HepG2 (cell line): Measurements from ENCODE around the gene PLCB1. TPM values are rescaled to one million over a fixed set of nuclear protein-coding genes. Genes with fewer than 3 reads are reported as not detected.

ENCODE experiments used
- ARNTL ChIP-seq: sonication (generic); formaldehyde crosslinking; IDR thresholded peaks from 2 replicates; pipeline ENCODE4 v1.4.0; 2020; ENCODE audit warnings: mild to moderate bottlenecking, missing genetic modification reagents
- CBX5 ChIP-seq: sonication (generic); formaldehyde crosslinking; IDR thresholded peaks from 2 replicates; pipeline ENCODE4 v1.4.0; 2020; ENCODE audit warnings: missing genetic modification reagents, borderline replicate concordance
- HNF4G ChIP-seq, 2 experiments: sonication (generic) in 1 of 2; formaldehyde crosslinking in 1 of 2; IDR thresholded peaks; 2 replicates each; pipeline versions ENCODE4 v1.4.0 to v1.6.1; 2011 to 2020; ENCODE audit warnings: borderline replicate concordance in 2 of 2, low read depth in 2 of 2, mild to moderate bottlenecking in 2 of 2, low read length in 1 of 2, missing genetic modification reagents in 1 of 2, moderate library complexity in 1 of 2
- HOXA3 ChIP-seq: sonication (generic); formaldehyde crosslinking; IDR thresholded peaks from 2 replicates; pipeline ENCODE4 v1.5.0; 2020; ENCODE audit warnings: missing genetic modification reagents
- KDM4B ChIP-seq: sonication (generic); formaldehyde crosslinking; IDR thresholded peaks from 2 replicates; pipeline ENCODE4 v1.4.0; 2020; ENCODE audit warnings: missing genetic modification reagents
- MIXL1 ChIP-seq: IDR thresholded peaks from 2 replicates; pipeline ENCODE4 v1.6.1; 2016
- MXI1 ChIP-seq: IDR thresholded peaks from 3 replicates; pipeline ENCODE4 v1.6.1; 2012; ENCODE audit warnings: low read depth, low read length, inconsistent platforms, borderline replicate concordance
- NFYC ChIP-seq: IDR thresholded peaks from 2 replicates; pipeline ENCODE4 v1.6.1; 2016; ENCODE audit warnings: missing genetic modification reagents, missing compliant biosample characterization
- REPIN1 ChIP-seq: sonication (generic); formaldehyde crosslinking; IDR thresholded peaks from 2 replicates; pipeline ENCODE4 v1.8.0; 2022; ENCODE audit warnings: missing genetic modification reagents, low read depth, mild to moderate bottlenecking, borderline replicate concordance
- SALL2 ChIP-seq: sonication (generic); formaldehyde crosslinking; IDR thresholded peaks from 2 replicates; pipeline ENCODE4 v1.8.1; 2023; ENCODE audit warnings: mild to moderate bottlenecking, missing genetic modification reagents, inconsistent platforms
- SSRP1 ChIP-seq: IDR thresholded peaks from 2 replicates; pipeline ENCODE4 v1.6.1; 2016; ENCODE audit warnings: control low read depth
- TCF7 ChIP-seq: sonication (generic); IDR thresholded peaks from 2 replicates; pipeline ENCODE4 v1.6.1; 2016; ENCODE audit warnings: antibody characterized with exemption, low read depth
- TEAD3 ChIP-seq: optimal IDR thresholded peaks from 2 replicates; pipeline ENCODE3; 2016; ENCODE audit warnings: borderline replicate concordance
- YEATS2 ChIP-seq: sonication (generic); formaldehyde crosslinking; IDR thresholded peaks from 2 replicates; pipeline ENCODE4 v1.4.0; 2020; ENCODE audit warnings: missing genetic modification reagents, borderline replicate concordance
- ZNF460 ChIP-seq: sonication (generic); formaldehyde crosslinking; IDR thresholded peaks from 2 replicates; pipeline ENCODE4 v1.5.1; 2020; ENCODE audit warnings: missing genetic modification reagents, mild to moderate bottlenecking, borderline replicate concordance
- ZNF564 ChIP-seq: sonication (generic); formaldehyde crosslinking; IDR thresholded peaks from 2 replicates; pipeline ENCODE4 v1.8.1; 2023; ENCODE audit warnings: mild to moderate bottlenecking, missing genetic modification reagents
- ZNF572 ChIP-seq: sonication (generic); formaldehyde crosslinking; IDR thresholded peaks from 2 replicates; pipeline ENCODE4 v1.5.1; 2020; ENCODE audit warnings: mild to moderate bottlenecking, missing genetic modification reagents
- ZNF674 ChIP-seq: sonication (generic); formaldehyde crosslinking; IDR thresholded peaks from 2 replicates; pipeline ENCODE4 v1.5.0; 2020; ENCODE audit warnings: low read depth, mild to moderate bottlenecking, missing genetic modification reagents
- ZSCAN22 ChIP-seq: sonication (generic); formaldehyde crosslinking; IDR thresholded peaks from 2 replicates; pipeline ENCODE4 v1.4.0; 2020; ENCODE audit warnings: mild to moderate bottlenecking, missing genetic modification reagents
- polyA plus RNA-seq, 8 experiments: library from polyadenylated mRNA; depleted of rRNA in 3 of 8; stranded (reverse) in 7 of 8; unstranded in 1 of 8; fragments of >200 nt; fragmentation: Illumina TruSeq in 4 of 8; extraction: Trizol in 4 of 8; gene quantifications; 2 replicates each; pipeline versions ENCODE4 v1.2.1 to v1.2.3, GENCODE V29; 2011 to 2016; ENCODE audit warnings: low read depth in 4 of 8, missing spikeins in 1 of 8, mixed read lengths in 1 of 8; ENCODE audit not compliant: insufficient read depth in 1 of 8
- total RNA-seq, 5 experiments: library from RNA; depleted of rRNA; stranded (reverse); fragments of >200 nt; fragmentation: Illumina TruSeq; extraction: Trizol; gene quantifications; 2 replicates each; pipeline ENCODE4 v1.2.3, GENCODE V29; 2016; ENCODE audit warnings: low read depth in 1 of 5
- TF ChIP-seq, protein P1 (sequence below): sonication (generic); formaldehyde crosslinking; IDR thresholded peaks from 2 replicates; pipeline ENCODE4 v1.4.0; 2020; ENCODE audit warnings: missing genetic modification reagents
- TF ChIP-seq, protein P2 (sequence below): sonication (generic); formaldehyde crosslinking; IDR thresholded peaks from 2 replicates; pipeline ENCODE4 v1.4.0; 2020; ENCODE audit warnings: missing genetic modification reagents
- TF ChIP-seq, protein P3 (sequence below): sonication (generic); formaldehyde crosslinking; IDR thresholded peaks from 2 replicates; pipeline ENCODE4 v1.5.0; 2020; ENCODE audit warnings: mild to moderate bottlenecking, missing genetic modification reagents
- TF ChIP-seq, protein P4 (sequence below): sonication (generic); formaldehyde crosslinking; IDR thresholded peaks from 2 replicates; pipeline ENCODE4 v1.9.0; 2021; ENCODE audit warnings: missing genetic modification reagents, mild to moderate bottlenecking, borderline replicate concordance

PLCB1 gene
- total and polyA plus RNA-seq, 2 of the 13 experiments (the other 11 are each of a cell fraction or from before 2014, with no cell fraction given) = 42.4 to 55.9 TPM

DNA sequence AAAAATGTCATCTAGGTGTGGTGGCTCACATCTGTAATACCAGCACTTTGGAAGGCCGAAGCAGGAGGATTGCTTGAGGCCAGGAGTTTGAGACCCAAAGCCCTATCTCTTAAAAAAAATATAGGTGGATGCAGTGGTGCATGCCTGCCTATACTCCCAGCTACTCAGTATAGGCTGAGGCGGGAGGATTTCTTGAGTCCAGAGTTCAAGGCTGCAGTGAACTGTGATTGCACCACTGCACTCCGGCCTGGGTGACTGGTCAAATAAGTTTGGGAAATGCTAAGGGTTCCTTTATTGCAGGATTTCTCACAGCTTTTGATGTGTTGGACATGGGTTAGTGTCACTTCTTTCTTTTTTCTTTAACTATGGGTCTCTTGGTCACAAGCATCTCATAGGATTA is 261.3 kb downstream of the PLCB1 start (continued):
- TF ChIP-seq, protein P1, sequence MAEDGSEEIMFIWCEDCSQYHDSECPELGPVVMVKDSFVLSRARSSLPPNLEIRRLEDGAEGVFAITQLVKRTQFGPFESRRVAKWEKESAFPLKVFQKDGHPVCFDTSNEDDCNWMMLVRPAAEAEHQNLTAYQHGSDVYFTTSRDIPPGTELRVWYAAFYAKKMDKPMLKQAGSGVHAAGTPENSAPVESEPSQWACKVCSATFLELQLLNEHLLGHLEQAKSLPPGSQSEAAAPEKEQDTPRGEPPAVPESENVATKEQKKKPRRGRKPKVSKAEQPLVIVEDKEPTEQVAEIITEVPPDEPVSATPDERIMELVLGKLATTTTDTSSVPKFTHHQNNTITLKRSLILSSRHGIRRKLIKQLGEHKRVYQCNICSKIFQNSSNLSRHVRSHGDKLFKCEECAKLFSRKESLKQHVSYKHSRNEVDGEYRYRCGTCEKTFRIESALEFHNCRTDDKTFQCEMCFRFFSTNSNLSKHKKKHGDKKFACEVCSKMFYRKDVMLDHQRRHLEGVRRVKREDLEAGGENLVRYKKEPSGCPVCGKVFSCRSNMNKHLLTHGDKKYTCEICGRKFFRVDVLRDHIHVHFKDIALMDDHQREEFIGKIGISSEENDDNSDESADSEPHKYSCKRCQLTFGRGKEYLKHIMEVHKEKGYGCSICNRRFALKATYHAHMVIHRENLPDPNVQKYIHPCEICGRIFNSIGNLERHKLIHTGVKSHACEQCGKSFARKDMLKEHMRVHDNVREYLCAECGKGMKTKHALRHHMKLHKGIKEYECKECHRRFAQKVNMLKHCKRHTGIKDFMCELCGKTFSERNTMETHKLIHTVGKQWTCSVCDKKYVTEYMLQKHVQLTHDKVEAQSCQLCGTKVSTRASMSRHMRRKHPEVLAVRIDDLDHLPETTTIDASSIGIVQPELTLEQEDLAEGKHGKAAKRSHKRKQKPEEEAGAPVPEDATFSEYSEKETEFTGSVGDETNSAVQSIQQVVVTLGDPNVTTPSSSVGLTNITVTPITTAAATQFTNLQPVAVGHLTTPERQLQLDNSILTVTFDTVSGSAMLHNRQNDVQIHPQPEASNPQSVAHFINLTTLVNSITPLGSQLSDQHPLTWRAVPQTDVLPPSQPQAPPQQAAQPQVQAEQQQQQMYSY (CRISPR knock-in tag) = no peak
- TF ChIP-seq TCF7 (0 out of 2 replicates have a peak, but pooled peaks have one; percentile 12), KDM4B (CRISPR knock-in tag) (no peak), SALL2 (CRISPR knock-in tag) (no peak), REPIN1 (CRISPR knock-in tag) (peak; percentile 46; the same call in 1 of the 2 replicates), ZNF674 (no peak), ZNF564 (no peak), HOXA3 (CRISPR knock-in tag) (peak; percentile 46; the same call in 1 of the 2 replicates), YEATS2 (CRISPR knock-in tag) (no peak), NFYC (CRISPR knock-in tag) (no peak), ZNF460 (no peak), MXI1 (no peak), ARNTL (CRISPR knock-in tag) (no peak), SSRP1 (no peak), MIXL1 (CRISPR knock-in tag) (no peak), CBX5 (CRISPR knock-in tag) (no peak), ZSCAN22 (no peak), HNF4G (IDR thresholded peaks at IDR 0.05; ENCODE audit: borderline replicate concordance, low read depth, low read length) (peak; percentile 85), HNF4G (CRISPR knock-in tag; IDR thresholded peaks at IDR 0.05; ENCODE audit: borderline replicate concordance, low read depth) (peak; percentile 55; the same call in 1 of the 2 replicates), TEAD3 (CRISPR knock-in tag) (no peak), ZNF572 (CRISPR knock-in tag) (no peak)
- TF ChIP-seq, protein P2, sequence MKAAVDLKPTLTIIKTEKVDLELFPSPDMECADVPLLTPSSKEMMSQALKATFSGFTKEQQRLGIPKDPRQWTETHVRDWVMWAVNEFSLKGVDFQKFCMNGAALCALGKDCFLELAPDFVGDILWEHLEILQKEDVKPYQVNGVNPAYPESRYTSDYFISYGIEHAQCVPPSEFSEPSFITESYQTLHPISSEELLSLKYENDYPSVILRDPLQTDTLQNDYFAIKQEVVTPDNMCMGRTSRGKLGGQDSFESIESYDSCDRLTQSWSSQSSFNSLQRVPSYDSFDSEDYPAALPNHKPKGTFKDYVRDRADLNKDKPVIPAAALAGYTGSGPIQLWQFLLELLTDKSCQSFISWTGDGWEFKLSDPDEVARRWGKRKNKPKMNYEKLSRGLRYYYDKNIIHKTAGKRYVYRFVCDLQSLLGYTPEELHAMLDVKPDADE (CRISPR knock-in tag) = no peak
- TF ChIP-seq, protein P3, sequence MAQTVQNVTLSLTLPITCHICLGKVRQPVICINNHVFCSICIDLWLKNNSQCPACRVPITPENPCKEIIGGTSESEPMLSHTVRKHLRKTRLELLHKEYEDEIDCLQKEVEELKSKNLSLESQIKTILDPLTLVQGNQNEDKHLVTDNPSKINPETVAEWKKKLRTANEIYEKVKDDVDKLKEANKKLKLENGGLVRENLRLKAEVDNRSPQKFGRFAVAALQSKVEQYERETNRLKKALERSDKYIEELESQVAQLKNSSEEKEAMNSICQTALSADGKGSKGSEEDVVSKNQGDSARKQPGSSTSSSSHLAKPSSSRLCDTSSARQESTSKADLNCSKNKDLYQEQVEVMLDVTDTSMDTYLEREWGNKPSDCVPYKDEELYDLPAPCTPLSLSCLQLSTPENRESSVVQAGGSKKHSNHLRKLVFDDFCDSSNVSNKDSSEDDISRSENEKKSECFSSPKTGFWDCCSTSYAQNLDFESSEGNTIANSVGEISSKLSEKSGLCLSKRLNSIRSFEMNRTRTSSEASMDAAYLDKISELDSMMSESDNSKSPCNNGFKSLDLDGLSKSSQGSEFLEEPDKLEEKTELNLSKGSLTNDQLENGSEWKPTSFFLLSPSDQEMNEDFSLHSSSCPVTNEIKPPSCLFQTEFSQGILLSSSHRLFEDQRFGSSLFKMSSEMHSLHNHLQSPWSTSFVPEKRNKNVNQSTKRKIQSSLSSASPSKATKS (CRISPR knock-in tag) = no peak
- TF ChIP-seq, protein P4, sequence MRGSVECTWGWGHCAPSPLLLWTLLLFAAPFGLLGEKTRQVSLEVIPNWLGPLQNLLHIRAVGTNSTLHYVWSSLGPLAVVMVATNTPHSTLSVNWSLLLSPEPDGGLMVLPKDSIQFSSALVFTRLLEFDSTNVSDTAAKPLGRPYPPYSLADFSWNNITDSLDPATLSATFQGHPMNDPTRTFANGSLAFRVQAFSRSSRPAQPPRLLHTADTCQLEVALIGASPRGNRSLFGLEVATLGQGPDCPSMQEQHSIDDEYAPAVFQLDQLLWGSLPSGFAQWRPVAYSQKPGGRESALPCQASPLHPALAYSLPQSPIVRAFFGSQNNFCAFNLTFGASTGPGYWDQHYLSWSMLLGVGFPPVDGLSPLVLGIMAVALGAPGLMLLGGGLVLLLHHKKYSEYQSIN = no peak
